Right cardiac atrium (tissue), 5 donors: ENCODE data around the gene DCHS1. TPM values are rescaled to one million over a fixed set of nuclear protein-coding genes. Genes with fewer than 3 reads are reported as not detected.

Source experiments
- ATAC-seq, 2 donors: fragments of 200-7000 bp; cut with Tn5 transposase; one replicate each; pipeline versions ENCODE4 v1.8.0 to v1.9.1; 2020; ENCODE audit warnings: moderate library complexity in 2 of 2, mild to moderate bottlenecking in 1 of 2
- DNase-seq, 3 donors: peaks; one replicate each; pipeline ENCODE4 v3.0.0-alpha.2; 2020
- H3K27ac ChIP-seq: one replicate; pipeline ENCODE4 v1.5.1; 2013; ENCODE audit warnings: mild to moderate bottlenecking, low read length, control low read depth, moderate library complexity
- H3K27me3 ChIP-seq: one replicate; pipeline ENCODE4 v1.6.1; 2013; ENCODE audit not compliant: control insufficient read depth, insufficient read depth
- H3K4me1 ChIP-seq: one replicate; pipeline ENCODE4 v1.6.1; 2013; ENCODE audit warnings: low read length; ENCODE audit not compliant: control insufficient read depth, insufficient read depth
- H3K4me3 ChIP-seq: one replicate; pipeline ENCODE4 v1.5.1; 2013; ENCODE audit warnings: low read length, control low read depth
- H3K9me3 ChIP-seq: one replicate; pipeline ENCODE4 v1.6.1; 2013; ENCODE audit warnings: low read length; ENCODE audit not compliant: control insufficient read depth
- whole genome bisulfite sequencing: extraction: QIAGEN DNeasy Blood & Tissue Kit; methylation state at CpG from one replicate; pipeline ENCODE4 v1.1.7; 2013; 5-methylcytosine and 5-hydroxymethylcytosine counted together
- intact Hi-C, 4 donors: fragments of 100-400 bp; cut with DNase I; formaldehyde crosslinking; loops; one replicate each; pipeline versions ENCODE4 v1.11.0 to v1.14.0; 2022 to 2023
- polyA plus RNA-seq: library from polyadenylated mRNA; stranded (reverse); fragments of 200-250 nt; gene quantifications from one replicate; pipeline ENCODE4 v1.2.3, GENCODE V29; 2013
- total RNA-seq, 4 donors: library from RNA; stranded (reverse); fragmentation: NEBNext Ultra II Directional; extraction: Animal tissue kit (Norgen Biotek cat#: 25700); gene quantifications; one replicate each; pipeline ENCODE4 v1.2.1, GENCODE V29; 2021
- donor health status: healthy with polysubstance abuse.
- donor health status: DM: no; HTN: yes; CAD: no.
- donor health status: DM: no; HTN: no; CAD: no.
- donor health status: DM: no; HTN: yes; CAD: no; lungs with severe emphysema.
- donor health status: DM: yes; HTN: yes; CAD: no.

The DCHS1 gene
- total and polyA plus RNA-seq, 5 donors, result 6.4 to 19.2 (median 13.2) TPM

GRCh38 chr11:6632116-6633073, 23.2 kb downstream of the DCHS1 start:
- H3K27me3 ChIP-seq, result no peaks in the 10 kb centered on the region
- no peaks in the 10 kb centered on the region for H3K9me3 ChIP-seq
- 91% methylated on average over 29 of the region's 29 CpGs for WGBS
- H3K4me3 ChIP-seq, result no peak overlapping the region
- no peak overlapping the region for H3K27ac ChIP-seq
- H3K4me1 ChIP-seq, result peaks cover 9% of the 10 kb centered on the region
- intact Hi-C loops, result no loop called here
- DNase-seq (peak in 1 of 3 donors; percentile 41), ATAC-seq (no peak)

GRCh38 chr11:6631361-6631890, 24.2 kb downstream of the DCHS1 start:
- Histone ChIP-seq H3K27ac (no peak overlapping the region), H3K9me3 (no peaks in the 10 kb centered on the region), H3K4me3 (no peak overlapping the region), H3K4me1 (peaks cover 7% of the 10 kb centered on the region), H3K27me3 (no peaks in the 10 kb centered on the region)
- ATAC-seq (no peak), DNase-seq (no peak)
- WGBS, result 89% methylated on average over 11 of the region's 11 CpGs
- intact Hi-C loops, result no loop called here

GRCh38 chr11:6630632-6631291, 24.8 kb downstream of the DCHS1 start:
- Histone ChIP-seq H3K27ac (no peak overlapping the region), H3K9me3 (no peaks in the 10 kb centered on the region), H3K4me1 (peaks cover 4% of the 10 kb centered on the region), H3K27me3 (no peaks in the 10 kb centered on the region), H3K4me3 (no peak overlapping the region)
- DNase-seq (peak in 1 of 3 donors; percentile 43), ATAC-seq (no peak)
- intact Hi-C loops, result no loop called here
- 82% methylated on average over 28 of the region's 28 CpGs for WGBS

GRCh38 chr11:6629892-6630631, 25.5 kb downstream of the DCHS1 start:
- ATAC-seq (no peak), DNase-seq (peak in 1 of 3 donors; percentile 55)
- no peak overlapping the region for H3K27ac ChIP-seq
- no peaks in the 10 kb centered on the region for H3K9me3 ChIP-seq
- H3K4me3 ChIP-seq, result no peak overlapping the region
- intact Hi-C loops, result no loop called here
- no peaks in the 10 kb centered on the region for H3K4me1 ChIP-seq
- no peaks in the 10 kb centered on the region for H3K27me3 ChIP-seq
- WGBS, result 79% methylated on average over 102 of the region's 102 CpGs

GRCh38 chr11:6629573-6629891, 26.1 kb downstream of the DCHS1 start:
- no peak overlapping the region for H3K27ac ChIP-seq
- no peak for ATAC-seq
- no peak overlapping the region for H3K4me3 ChIP-seq
- 92% methylated on average over 24 of the region's 24 CpGs for WGBS
- no peaks in the 10 kb centered on the region for H3K27me3 ChIP-seq
- DNase-seq, result no peak
- H3K4me1 ChIP-seq, result no peaks in the 10 kb centered on the region
- H3K9me3 ChIP-seq, result no peaks in the 10 kb centered on the region
- intact Hi-C loops, result no loop called here

- intact Hi-C loops, result no loop called here
- WGBS, result 95% methylated on average over 4 of the region's 4 CpGs
- Histone ChIP-seq H3K27me3 (no peaks in the 10 kb centered on the region), H3K4me1 (no peaks in the 10 kb centered on the region), H3K9me3 (no peaks in the 10 kb centered on the region), H3K27ac (no peak overlapping the region), H3K4me3 (no peak overlapping the region)
- ATAC-seq (no peak), DNase-seq (no peak)
These were observed 27.1 kb downstream of the DCHS1 start for GRCh38 chr11:6628526-6628925.

GRCh38 chr11:6627762-6628241, 27.8 kb downstream of the DCHS1 start:
- no peaks in the 10 kb centered on the region for H3K4me1 ChIP-seq
- H3K9me3 ChIP-seq, result no peaks in the 10 kb centered on the region
- DNase-seq, result no peak
- ATAC-seq, result no peak
- no peak overlapping the region for H3K4me3 ChIP-seq
- WGBS, result 74% methylated on average over 2 of the region's 2 CpGs
- no peak overlapping the region for H3K27ac ChIP-seq
- intact Hi-C loops, result no loop called here
- no peaks in the 10 kb centered on the region for H3K27me3 ChIP-seq

GRCh38 chr11:6626971-6627761, 28.4 kb downstream of the DCHS1 start:
- ATAC-seq (peak; percentile 10 to 17), DNase-seq (peak in 1 of 3 donors; percentile 73)
- Histone ChIP-seq H3K9me3 (no peaks in the 10 kb centered on the region), H3K27ac (no peak overlapping the region), H3K27me3 (no peaks in the 10 kb centered on the region), H3K4me1 (no peaks in the 10 kb centered on the region), H3K4me3 (no peak overlapping the region)
- intact Hi-C loops, result no loop called here
- 85% methylated on average over 19 of the region's 19 CpGs for WGBS

- ATAC-seq (no peak), DNase-seq (no peak)
- no peaks in the 10 kb centered on the region for H3K27me3 ChIP-seq
- H3K4me3 ChIP-seq, result no peak overlapping the region
- no peaks in the 10 kb centered on the region for H3K9me3 ChIP-seq
- intact Hi-C loops, result no loop called here
- no peak overlapping the region for H3K27ac ChIP-seq
- no peaks in the 10 kb centered on the region for H3K4me1 ChIP-seq
- 88% methylated on average over 17 of the region's 17 CpGs for WGBS
These were observed 29.7 kb downstream of the DCHS1 start for GRCh38 chr11:6625832-6626420.
